HCT116 (cell line): Measurements from ENCODE around the gene GPR61. TPM values are rescaled to one million over a fixed set of nuclear protein-coding genes. Genes with fewer than 3 reads are reported as not detected.
A peak's percentile ranks its signal among the peaks of the same experiment; 100 is the strongest.

ENCODE experiments used
- ATAC-seq: fragments of 200-7000 bp; cut with Tn5 transposase; 2 replicates; pipeline ENCODE4 v1.9.1; 2020; ENCODE audit warnings: mild to moderate bottlenecking, moderate library complexity
- BruUV-seq: library from RNA; stranded (reverse); fragments of 400-500 nt; replicated peaks from 2 replicates; lab custom pipeline; 2021; lab: Mats Ljungman, UMichigan
- CTCF ChIA-PET: fragments of 300-600 bp; sonication (Branson Sonifier 250); formaldehyde crosslinking; loops from one replicate; lab custom pipeline; 2021; ENCODE audit warnings: antibody characterized with exemption; lab: Charles Lee
- POLR2A ChIA-PET: fragments of 300-600, 350-600 bp; sonication (Branson Sonifier 250); formaldehyde crosslinking; loops from one replicate; lab custom pipeline; 2021; ENCODE audit warnings: antibody characterized with exemption; lab: Charles Lee
- RAD21 ChIA-PET, 2 experiments: fragments of 300-600 bp; sonication (Branson Sonifier 250); formaldehyde crosslinking; loops; one replicate each; lab custom pipeline; 2023; ENCODE audit warnings: low total read pairs in 2 of 2; ENCODE audit not compliant: uncharacterized antibody in 2 of 2, unreplicated experiment in 2 of 2, low non-redundant PET in 1 of 2; lab: Charles Lee
- DNase-seq: peaks from one replicate; pipeline ENCODE4 v3.0.0-alpha.2; 2010; ENCODE audit warnings: low read depth, low spot score
- H2AFZ ChIP-seq: fragments of 200-600 bp; shearing (Covaris generic), sonication (generic); 2 replicates; pipeline ENCODE4 v1.6.1; 2017; ENCODE audit warnings: low read depth, mixed run types, mixed read lengths, antibody characterized with exemption, low read length; ENCODE audit not compliant: poor library complexity, severe bottlenecking
- H3K27ac ChIP-seq: 2 replicates; pipeline ENCODE4 v1.5.1; 2012; ENCODE audit warnings: low read depth, low read length
- H3K27me3 ChIP-seq: fragments of 200-600 bp; sonication (generic); 2 replicates; pipeline ENCODE4 v1.6.1; 2016; ENCODE audit warnings: mixed run types, low read length, mixed read lengths; ENCODE audit not compliant: insufficient read depth
- H3K36me3 ChIP-seq, 2 experiments: fragments of 200-500 bp in 1 of 2; fragments of 200-600 bp in 1 of 2; sonication (Bioruptor generic) in 1 of 2; sonication (generic) in 1 of 2; 2 replicates each; pipeline versions ENCODE4 v1.5.1 to v1.6.1; 2014 to 2016; ENCODE audit warnings: low read length in 2 of 2, inconsistent platforms in 1 of 2, mixed read lengths in 1 of 2, mixed run types in 1 of 2; ENCODE audit not compliant: insufficient read depth in 2 of 2, control insufficient read depth in 1 of 2
- H3K4me1 ChIP-seq, 2 experiments: fragments of 200-600 bp in 1 of 2; sonication (generic) in 1 of 2; 2 replicates each; pipeline versions ENCODE4 v1.5.1 to v1.6.1; 2012 to 2017; ENCODE audit warnings: low read length in 2 of 2, inconsistent platforms in 1 of 2, mild to moderate bottlenecking in 1 of 2, mixed read lengths in 1 of 2, mixed run types in 1 of 2, moderate library complexity in 1 of 2; ENCODE audit not compliant: insufficient read depth in 2 of 2, control insufficient read depth in 1 of 2
- H3K4me2 ChIP-seq: fragments of 200-600 bp; sonication (generic); 2 replicates; pipeline ENCODE4 v1.6.1; 2017; ENCODE audit warnings: mixed run types, low read length, mixed read lengths
- H3K4me3 ChIP-seq, 2 experiments: fragments of 200-600 bp in 1 of 2; sonication (generic) in 1 of 2; replicated peaks in 1 of 2; 2 replicates each; pipeline ENCODE4 v1.5.1; 2011 to 2016; ENCODE audit warnings: low read length in 2 of 2, control low read depth in 1 of 2, low read depth in 1 of 2, mild to moderate bottlenecking in 1 of 2, mixed read lengths in 1 of 2, mixed run types in 1 of 2
- H3K79me2 ChIP-seq: fragments of 200-600 bp; sonication (generic); 2 replicates; pipeline ENCODE4 v1.6.1; 2017; ENCODE audit warnings: mild to moderate bottlenecking, mixed run types, low read length, moderate library complexity, mixed read lengths; ENCODE audit not compliant: insufficient read depth
- H3K9ac ChIP-seq: fragments of 200-600 bp; sonication (generic); 2 replicates; pipeline ENCODE4 v1.6.1; 2016; ENCODE audit warnings: low read length, mixed read lengths
- H3K9me2 ChIP-seq: fragments of 200-600 bp; sonication (generic), shearing (Covaris generic); 2 replicates; pipeline ENCODE4 v1.6.1; 2017; ENCODE audit warnings: mixed run types, mild to moderate bottlenecking, moderate library complexity; ENCODE audit not compliant: insufficient read depth
- H3K9me3 ChIP-seq, 2 experiments: fragments of 200-500 bp in 1 of 2; fragments of 200-600 bp in 1 of 2; sonication (Bioruptor generic) in 1 of 2; sonication (generic) in 1 of 2; 2 replicates each; pipeline ENCODE4 v1.6.1; 2014 to 2017; ENCODE audit warnings: low read length in 2 of 2, mixed read lengths in 2 of 2, inconsistent platforms in 1 of 2, low read depth in 1 of 2, mild to moderate bottlenecking in 1 of 2, mixed run types in 1 of 2, moderate library complexity in 1 of 2; ENCODE audit not compliant: control insufficient read depth in 1 of 2, insufficient read depth in 1 of 2
- H4K20me1 ChIP-seq: fragments of 200-600 bp; sonication (generic), shearing (Covaris generic); 2 replicates; pipeline ENCODE4 v1.6.1; 2017; ENCODE audit warnings: mixed run types, mild to moderate bottlenecking, moderate library complexity; ENCODE audit not compliant: insufficient read depth
- CBX3 ChIP-seq: IDR thresholded peaks from 2 replicates; pipeline ENCODE4 v1.6.1; 2012; ENCODE audit warnings: low read depth
- CEBPB ChIP-seq: IDR thresholded peaks from 2 replicates; pipeline ENCODE4 v1.6.1; 2012; ENCODE audit warnings: low read depth
- ELF1 ChIP-seq: IDR thresholded peaks from 2 replicates; pipeline ENCODE4 v1.6.1; 2012; ENCODE audit warnings: low read depth, borderline replicate concordance
- FOSL1 ChIP-seq: IDR thresholded peaks from 2 replicates; pipeline ENCODE4 v1.6.1; 2012; ENCODE audit warnings: low read depth
- JUND ChIP-seq: IDR thresholded peaks from 2 replicates; pipeline ENCODE4 v1.6.1; 2012
- POLR2AphosphoS5 ChIP-seq: IDR thresholded peaks from 2 replicates; pipeline ENCODE4 v1.6.1; 2011; ENCODE audit warnings: mild to moderate bottlenecking, low read depth, low read length, moderate library complexity
- RAD21 ChIP-seq: IDR thresholded peaks from 2 replicates; pipeline ENCODE4 v1.6.1; 2012; ENCODE audit warnings: low read depth, mild to moderate bottlenecking
- SIN3A ChIP-seq: IDR thresholded peaks from 2 replicates; pipeline ENCODE4 v1.6.1; 2012; ENCODE audit warnings: low read depth
- SP1 ChIP-seq: IDR thresholded peaks from 2 replicates; pipeline ENCODE4 v1.6.1; 2012; ENCODE audit warnings: low read depth
- SRF ChIP-seq: IDR thresholded peaks from 2 replicates; pipeline ENCODE4 v1.6.1; 2012; ENCODE audit warnings: low read depth
- TCF7L2 ChIP-seq: IDR thresholded peaks from 2 replicates; pipeline ENCODE4 v1.7.0; 2011; ENCODE audit warnings: borderline replicate concordance, inconsistent platforms; ENCODE audit not compliant: insufficient read depth, insufficient read length; ENCODE audit errors: extremely low read depth
- YY1 ChIP-seq: IDR thresholded peaks from 2 replicates; pipeline ENCODE4 v1.6.1; 2011; ENCODE audit warnings: low read length, low read depth, moderate library complexity, mild to moderate bottlenecking; ENCODE audit not compliant: insufficient replicate concordance; ENCODE audit errors: extremely low read depth
- ZFX ChIP-seq: fragments of 450-650 bp; IDR thresholded peaks from 2 replicates; pipeline ENCODE4 v1.6.1; 2017
- ZNF274 ChIP-seq: fragments of 200-500 bp; sonication (Bioruptor generic); IDR thresholded peaks from 2 replicates; pipeline ENCODE4 v1.6.1; 2014; ENCODE audit warnings: mild to moderate bottlenecking, low read depth, low read length, inconsistent platforms
- intact Hi-C: fragments of 100-400 bp; cut with micrococcal nuclease; formaldehyde crosslinking; loops from 2 replicates; pipeline ENCODE4 v1.10.0; 2022
- total RNA-seq: library from RNA; stranded (reverse); gene quantifications from one replicate; pipeline ENCODE4 v1.2.1, GENCODE V29; 2021; ENCODE audit not compliant: unreplicated experiment
- TF ChIP-seq, protein P1 (sequence below): IDR thresholded peaks from 2 replicates; pipeline ENCODE4 v1.6.1; 2012
- TF ChIP-seq, protein P2 (sequence below): IDR thresholded peaks from 2 replicates; pipeline ENCODE4 v1.6.1; 2012; ENCODE audit warnings: low read depth
- TF ChIP-seq, protein P3 (sequence below): IDR thresholded peaks from 2 replicates; pipeline ENCODE4 v1.6.1; 2012
- TF ChIP-seq, protein P4 (sequence below): IDR thresholded peaks from 2 replicates; pipeline ENCODE4 v1.6.1; 2011; ENCODE audit warnings: mild to moderate bottlenecking, low read length, moderate library complexity; ENCODE audit not compliant: insufficient replicate concordance; ENCODE audit errors: extremely low read depth

Gene GPR61
- total RNA-seq, 1 experiment from 2014 or later = not detected

DNA sequence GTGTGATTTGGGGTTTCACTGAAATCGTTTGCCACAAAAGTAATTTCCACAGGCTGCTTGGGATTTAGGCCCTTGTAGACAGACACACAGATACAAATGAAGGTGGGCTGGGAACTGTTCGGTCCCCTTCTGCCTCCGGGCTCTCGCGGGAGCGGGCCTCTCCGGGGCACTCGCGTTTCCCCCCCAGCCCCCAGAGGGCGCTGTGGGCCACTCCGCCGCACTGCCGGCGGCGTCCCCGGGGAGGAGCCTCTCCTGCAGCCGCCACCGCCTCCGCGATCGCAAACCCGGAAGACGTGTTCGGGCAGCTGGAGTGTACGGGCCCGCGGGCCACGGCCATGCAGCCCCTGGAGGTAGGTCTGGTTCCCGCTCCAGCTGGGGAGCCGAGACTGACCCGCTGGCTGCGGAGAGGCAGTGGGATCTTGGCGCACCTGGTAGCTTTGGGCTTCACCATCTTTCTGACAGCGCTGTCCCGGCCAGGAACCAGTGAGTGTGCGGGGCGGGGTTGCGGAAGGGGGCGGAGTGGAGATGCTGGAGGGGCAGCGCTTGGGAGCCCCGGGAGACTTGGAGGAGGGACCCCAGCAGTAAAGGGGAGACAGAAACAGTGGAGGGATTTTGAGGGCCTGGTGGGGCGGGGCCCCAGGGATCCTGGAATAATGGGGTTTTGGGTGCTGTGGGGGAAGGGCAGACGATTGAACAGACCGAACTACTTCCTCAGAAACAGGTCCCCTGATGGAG is 45.7 kb upstream of the GPR61 start, which contains the start of gene CYB561D1:
TSS of gene CYB561D1 (plus strand) at position 290 of the 735 bp plus-strand sequence. CDS start at position 336, 46 bp downstream.
- Histone ChIP-seq H3K27ac (peak within 1 kb of the TSS; percentile 61), H3K4me3 (peak within 1 kb of the TSS; percentile 90 to 94), H3K36me3 (peaks cover 4 to 5% of the 10 kb centered on the region in 2 experiments; a peak in 1 of 4 replicates), H3K79me2 (no peaks in the 10 kb centered on the region; the same call in 1 of the 2 replicates), H2AFZ (peak within 1 kb of the TSS; percentile 13), H3K4me2 (peak within 1 kb of the TSS; percentile 63), H3K9me3 (no peaks in the 10 kb centered on the region), H3K27me3 (no peaks in the 10 kb centered on the region), H3K4me1 (peaks cover 10 to 14% of the 10 kb centered on the region in 2 experiments; a peak in 2 of 4 replicates), H3K9ac (peak within 1 kb of the TSS; percentile 60), H4K20me1 (no peaks in the 10 kb centered on the region), H3K9me2 (no peaks in the 10 kb centered on the region)
- POLR2A ChIA-PET = interaction anchor here (0.6 to 1.6 kb wide), 3 partner anchors 19 to 68 kb away, joined by 3 to 4 read pairs (median 3); partner anchors contain the start of gene PSMA5
- intact Hi-C loops = loop anchor here (1.0 kb wide), 1 partner anchor 38 kb away; no protein-coding TSS in a partner anchor
- BruUV-seq = no TSS peak
- RAD21 ChIA-PET = interaction anchor here in 1 of 2 experiments (0.6 kb wide), 1 partner anchor 38 kb away, joined by 5 read pairs; no protein-coding TSS in a partner anchor
- CTCF ChIA-PET = interaction anchor here (0.8 to 7.1 kb wide), 10 partner anchors 8 to 67 kb away, joined by 3 to 146 read pairs (median 4); no protein-coding TSS in a partner anchor
- ATAC-seq (peak; percentile 92), DNase-seq (peak; percentile 53)
- TF ChIP-seq YY1 (peak; percentile 58), TCF7L2 (peak; percentile 24), SIN3A (peak; percentile 89), ZNF274 (no peak), ZFX (peak; percentile 29; the same call in 1 of the 2 replicates), JUND (no peak), SRF (no peak), CBX3 (no peak; the same call in 1 of the 2 replicates), SP1 (peak; percentile 41; the same call in 1 of the 2 replicates), FOSL1 (no peak), ELF1 (peak; percentile 99), CEBPB (no peak), RAD21 (peak; percentile 49), POLR2AphosphoS5 (peak; percentile 84)
- TF ChIP-seq, protein P1, sequence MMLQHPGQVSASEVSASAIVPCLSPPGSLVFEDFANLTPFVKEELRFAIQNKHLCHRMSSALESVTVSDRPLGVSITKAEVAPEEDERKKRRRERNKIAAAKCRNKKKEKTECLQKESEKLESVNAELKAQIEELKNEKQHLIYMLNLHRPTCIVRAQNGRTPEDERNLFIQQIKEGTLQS = no peak
- TF ChIP-seq, protein P2, sequence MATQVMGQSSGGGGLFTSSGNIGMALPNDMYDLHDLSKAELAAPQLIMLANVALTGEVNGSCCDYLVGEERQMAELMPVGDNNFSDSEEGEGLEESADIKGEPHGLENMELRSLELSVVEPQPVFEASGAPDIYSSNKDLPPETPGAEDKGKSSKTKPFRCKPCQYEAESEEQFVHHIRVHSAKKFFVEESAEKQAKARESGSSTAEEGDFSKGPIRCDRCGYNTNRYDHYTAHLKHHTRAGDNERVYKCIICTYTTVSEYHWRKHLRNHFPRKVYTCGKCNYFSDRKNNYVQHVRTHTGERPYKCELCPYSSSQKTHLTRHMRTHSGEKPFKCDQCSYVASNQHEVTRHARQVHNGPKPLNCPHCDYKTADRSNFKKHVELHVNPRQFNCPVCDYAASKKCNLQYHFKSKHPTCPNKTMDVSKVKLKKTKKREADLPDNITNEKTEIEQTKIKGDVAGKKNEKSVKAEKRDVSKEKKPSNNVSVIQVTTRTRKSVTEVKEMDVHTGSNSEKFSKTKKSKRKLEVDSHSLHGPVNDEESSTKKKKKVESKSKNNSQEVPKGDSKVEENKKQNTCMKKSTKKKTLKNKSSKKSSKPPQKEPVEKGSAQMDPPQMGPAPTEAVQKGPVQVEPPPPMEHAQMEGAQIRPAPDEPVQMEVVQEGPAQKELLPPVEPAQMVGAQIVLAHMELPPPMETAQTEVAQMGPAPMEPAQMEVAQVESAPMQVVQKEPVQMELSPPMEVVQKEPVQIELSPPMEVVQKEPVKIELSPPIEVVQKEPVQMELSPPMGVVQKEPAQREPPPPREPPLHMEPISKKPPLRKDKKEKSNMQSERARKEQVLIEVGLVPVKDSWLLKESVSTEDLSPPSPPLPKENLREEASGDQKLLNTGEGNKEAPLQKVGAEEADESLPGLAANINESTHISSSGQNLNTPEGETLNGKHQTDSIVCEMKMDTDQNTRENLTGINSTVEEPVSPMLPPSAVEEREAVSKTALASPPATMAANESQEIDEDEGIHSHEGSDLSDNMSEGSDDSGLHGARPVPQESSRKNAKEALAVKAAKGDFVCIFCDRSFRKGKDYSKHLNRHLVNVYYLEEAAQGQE = no peak
- TF ChIP-seq, protein P3, sequence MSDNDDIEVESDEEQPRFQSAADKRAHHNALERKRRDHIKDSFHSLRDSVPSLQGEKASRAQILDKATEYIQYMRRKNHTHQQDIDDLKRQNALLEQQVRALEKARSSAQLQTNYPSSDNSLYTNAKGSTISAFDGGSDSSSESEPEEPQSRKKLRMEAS = peak; percentile 82
- TF ChIP-seq, protein P4, sequence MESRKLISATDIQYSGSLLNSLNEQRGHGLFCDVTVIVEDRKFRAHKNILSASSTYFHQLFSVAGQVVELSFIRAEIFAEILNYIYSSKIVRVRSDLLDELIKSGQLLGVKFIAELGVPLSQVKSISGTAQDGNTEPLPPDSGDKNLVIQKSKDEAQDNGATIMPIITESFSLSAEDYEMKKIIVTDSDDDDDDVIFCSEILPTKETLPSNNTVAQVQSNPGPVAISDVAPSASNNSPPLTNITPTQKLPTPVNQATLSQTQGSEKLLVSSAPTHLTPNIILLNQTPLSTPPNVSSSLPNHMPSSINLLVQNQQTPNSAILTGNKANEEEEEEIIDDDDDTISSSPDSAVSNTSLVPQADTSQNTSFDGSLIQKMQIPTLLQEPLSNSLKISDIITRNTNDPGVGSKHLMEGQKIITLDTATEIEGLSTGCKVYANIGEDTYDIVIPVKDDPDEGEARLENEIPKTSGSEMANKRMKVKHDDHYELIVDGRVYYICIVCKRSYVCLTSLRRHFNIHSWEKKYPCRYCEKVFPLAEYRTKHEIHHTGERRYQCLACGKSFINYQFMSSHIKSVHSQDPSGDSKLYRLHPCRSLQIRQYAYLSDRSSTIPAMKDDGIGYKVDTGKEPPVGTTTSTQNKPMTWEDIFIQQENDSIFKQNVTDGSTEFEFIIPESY = peak; percentile 87
